ENCODE measurements around the gene DTHD1.

DNA sequence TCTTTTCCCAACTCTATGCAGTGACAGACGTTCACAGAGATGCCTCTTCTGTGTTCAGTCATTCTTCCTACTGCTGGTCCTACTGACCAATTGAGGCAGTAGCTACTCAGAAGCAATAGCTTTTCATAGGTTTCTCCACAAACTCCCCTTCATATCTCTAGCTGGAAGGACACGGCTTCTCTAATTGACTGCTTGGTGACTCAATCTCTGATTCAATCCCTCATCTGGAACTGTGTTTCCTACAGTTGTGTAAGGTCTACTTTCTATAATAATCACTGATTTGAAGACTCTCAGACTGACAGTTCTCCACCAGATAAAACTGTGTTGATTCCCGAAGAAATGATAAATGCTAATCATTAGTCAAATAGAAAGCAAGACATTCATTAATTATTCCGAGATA, 111.5 kb downstream of the DTHD1 start:
- no peak for TF ChIP-seq MAX (IDR thresholded peaks at IDR 0.05)
- TF ChIP-seq POLR2A (IDR thresholded peaks at IDR 0.05; ENCODE audit: control extremely low read depth in 1 of 2, low read depth in 2 of 2, low read length in 2 of 2): no peak
- TF ChIP-seq EZH2 (IDR thresholded peaks at IDR 0.05; ENCODE audit: low read depth, low read length, severe bottlenecking): no peak
